SU-DHL-6 (cell line): ENCODE data around the gene CLPX.

Source experiments
- CTCF ChIP-seq: fragments of 200-600 bp; sonication (generic); IDR thresholded peaks from one replicate; pipeline ENCODE4 v1.5.1; 2017; ENCODE audit warnings: antibody characterized with exemption, mild to moderate bottlenecking, low read length, moderate library complexity; ENCODE audit not compliant: insufficient read depth, poor library complexity, severe bottlenecking
- EZH2phosphoT487 ChIP-seq: fragments of 200-600 bp; sonication (generic), shearing (Covaris generic); conservative IDR thresholded peaks from 2 replicates; pipeline ENCODE4 v1.6.1; 2018; ENCODE audit warnings: mild to moderate bottlenecking, antibody characterized with exemption, low read length, moderate library complexity, mixed read lengths

- TF ChIP-seq CTCF (no peak), EZH2phosphoT487 (no peak)
These were observed 52.1 kb downstream of the CLPX start for GRCh38 chr15:65132878-65133547.
